ENCODE results near the gene EME1. TPM values are rescaled to one million over a fixed set of nuclear protein-coding genes. Genes with fewer than 3 reads are reported as not detected.
"Not testable (repeated sequence)": the region's sequence is repeated elsewhere in the genome, so short reads cannot be mapped to it uniquely, and the experiment has no call there.

The EME1 gene
- total RNA-seq, 2 donors from 2014 or later: 20.8 to 48.7 TPM

GRCh38 chr17:50386510-50386909, 13.5 kb downstream of the EME1 start:
- Mint-ChIP-seq H3K27me3 (no peaks in the 10 kb centered on the region), H3K27ac (no peak overlapping the region), H3K36me3 (ENCODE audit: low read depth) (peaks cover 100% of the 10 kb centered on the region), H3K9me3 (no peaks in the 10 kb centered on the region), H3K4me1 (no peaks in the 10 kb centered on the region), H3K4me3 (no peak overlapping the region)
- no peak for ATAC-seq (replicated peaks)

DNA sequence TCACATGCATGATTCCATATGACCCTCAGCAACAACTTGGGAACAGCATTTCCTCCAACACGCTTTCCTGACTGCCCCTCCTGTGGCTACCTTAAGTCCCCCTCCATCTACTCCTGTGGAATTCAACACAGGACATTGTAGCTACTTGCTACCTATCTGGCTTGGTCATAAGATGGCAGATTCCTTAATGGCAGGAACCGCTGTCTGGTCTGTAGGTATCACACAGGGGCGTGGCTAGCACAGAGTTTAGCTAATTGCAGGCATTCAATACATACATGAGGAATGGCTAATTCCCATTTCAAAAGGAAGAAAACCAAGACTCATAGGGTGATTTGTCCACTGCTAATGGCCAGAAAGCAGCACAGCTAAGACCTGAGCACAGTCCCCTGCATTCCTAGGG, 15.7 kb downstream of the EME1 start:
- no peak for ATAC-seq (replicated peaks)
- H3K4me3 Mint-ChIP-seq: no peak overlapping the region
- H3K4me1 Mint-ChIP-seq: peaks cover 6% of the 10 kb centered on the region
- H3K36me3 Mint-ChIP-seq (ENCODE audit: low read depth): peaks cover 100% of the 10 kb centered on the region
- H3K27ac Mint-ChIP-seq: no peak overlapping the region
- H3K9me3 Mint-ChIP-seq: no peaks in the 10 kb centered on the region
- H3K27me3 Mint-ChIP-seq: no peaks in the 10 kb centered on the region

- H3K9me3 Mint-ChIP-seq: no peaks in the 10 kb centered on the region
- peaks cover 100% of the 10 kb centered on the region for H3K36me3 Mint-ChIP-seq (ENCODE audit: low read depth)
- H3K27me3 Mint-ChIP-seq: no peaks in the 10 kb centered on the region
- H3K4me3 Mint-ChIP-seq: no peak overlapping the region
- H3K27ac Mint-ChIP-seq: no peak overlapping the region
- no peak for ATAC-seq (replicated peaks)
- H3K4me1 Mint-ChIP-seq: peaks cover 9% of the 10 kb centered on the region
Observed at GRCh38 chr17:50389534-50389933, 16.5 kb downstream of the EME1 start.

GRCh38 chr17:50392621-50393020, 19.6 kb downstream of the EME1 start:
- Mint-ChIP-seq H3K9me3 (no peaks in the 10 kb centered on the region), H3K27ac (no peak overlapping the region), H3K4me1 (peaks cover 22% of the 10 kb centered on the region), H3K4me3 (no peak overlapping the region), H3K36me3 (ENCODE audit: low read depth) (peaks cover 89% of the 10 kb centered on the region), H3K27me3 (no peaks in the 10 kb centered on the region)
- no peak for ATAC-seq (replicated peaks)

GRCh38 chr17:50393700-50394099, 20.7 kb downstream of the EME1 start:
- H3K27me3 Mint-ChIP-seq: no peaks in the 10 kb centered on the region
- H3K4me1 Mint-ChIP-seq: peaks cover 22% of the 10 kb centered on the region
- H3K36me3 Mint-ChIP-seq (ENCODE audit: low read depth): peaks cover 79% of the 10 kb centered on the region
- H3K9me3 Mint-ChIP-seq: no peaks in the 10 kb centered on the region
- peak overlapping the region; percentile 25 for H3K27ac Mint-ChIP-seq
- no peak for ATAC-seq (replicated peaks)
- no peak overlapping the region for H3K4me3 Mint-ChIP-seq

DNA sequence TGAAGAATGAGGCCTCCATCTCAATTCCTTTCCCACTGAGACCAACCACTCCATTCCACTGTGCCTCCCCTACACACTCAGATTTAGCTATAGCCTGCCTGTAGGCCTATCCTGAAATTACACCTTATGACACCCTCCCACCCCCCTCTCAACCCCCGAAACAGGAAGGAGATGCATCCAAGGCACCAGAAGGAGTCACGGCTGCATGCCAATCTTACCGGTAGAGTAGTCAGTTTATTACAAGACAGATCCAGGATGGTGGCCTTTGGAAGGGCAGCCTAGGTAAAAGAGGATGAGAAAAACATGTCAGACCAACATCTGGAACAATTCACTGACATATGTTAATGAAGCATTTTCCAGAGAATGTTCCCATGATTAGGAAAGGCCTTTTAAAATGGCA, 21.7 kb downstream of the EME1 start:
- no peak for ATAC-seq (replicated peaks)
- H3K27ac Mint-ChIP-seq: peak overlapping the region; percentile 91
- H3K36me3 Mint-ChIP-seq (ENCODE audit: low read depth): peaks cover 69% of the 10 kb centered on the region
- no peaks in the 10 kb centered on the region for H3K27me3 Mint-ChIP-seq
- H3K9me3 Mint-ChIP-seq: no peaks in the 10 kb centered on the region
- peaks cover 22% of the 10 kb centered on the region for H3K4me1 Mint-ChIP-seq
- H3K4me3 Mint-ChIP-seq: peak overlapping the region; percentile 90

- peak; percentile 49 for ATAC-seq (replicated peaks)
- Mint-ChIP-seq H3K27ac (peak overlapping the region; percentile 91), H3K4me1 (peaks cover 22% of the 10 kb centered on the region), H3K27me3 (no peaks in the 10 kb centered on the region), H3K9me3 (no peaks in the 10 kb centered on the region), H3K36me3 (ENCODE audit: low read depth) (peaks cover 51% of the 10 kb centered on the region), H3K4me3 (peak overlapping the region; percentile 90)
Observed at GRCh38 chr17:50396261-50397110, 23.5 kb downstream of the EME1 start.

DNA sequence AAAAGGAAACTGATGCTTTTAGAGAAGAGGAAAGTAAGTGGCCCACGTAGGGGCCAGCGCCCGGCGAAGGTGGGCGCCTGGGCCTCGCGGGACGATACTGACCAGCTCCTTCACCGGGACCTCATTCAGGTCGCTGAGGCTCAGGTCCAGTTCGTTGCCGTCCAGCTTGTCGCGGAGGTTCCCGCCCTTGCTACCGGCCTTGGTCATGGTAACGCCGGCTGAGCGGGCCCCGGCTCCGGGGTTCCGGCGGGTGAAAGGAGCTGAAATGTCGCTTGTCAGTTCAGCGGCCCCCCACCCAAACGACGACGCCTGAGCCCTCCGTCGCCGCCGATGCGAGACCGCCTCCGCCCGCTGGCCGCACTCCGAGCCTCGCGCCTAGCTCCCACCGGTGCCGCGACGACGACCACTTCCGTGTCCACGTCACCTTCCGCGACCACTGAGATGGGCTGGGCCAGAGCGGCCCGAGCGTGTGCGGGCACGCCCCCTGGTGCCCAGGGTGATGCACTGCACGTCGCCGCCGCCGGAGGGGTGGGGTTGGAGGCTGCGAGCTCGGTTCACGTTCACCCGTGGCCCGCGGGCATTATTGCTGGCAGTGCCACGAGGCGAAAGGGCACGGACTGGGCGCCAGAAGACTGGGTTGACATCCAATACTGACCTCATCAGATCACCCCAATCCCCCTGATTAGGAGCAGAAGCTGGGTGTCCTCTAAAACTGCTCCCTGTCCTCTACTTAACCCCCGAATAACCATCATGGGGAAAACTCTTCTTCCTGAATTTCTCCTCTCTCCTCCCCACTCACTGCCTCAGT, 24.3 kb downstream of the EME1 start, which contains the start of gene LRRC59:
LRRC59 (minus strand) TSS at position 413 of the 808 bp plus-strand sequence; CDS start at position 207, 206 bp downstream.
- Mint-ChIP-seq H3K27me3 (no peaks in the 10 kb centered on the region), H3K9me3 (no peaks in the 10 kb centered on the region), H3K36me3 (ENCODE audit: low read depth) (peaks cover 43% of the 10 kb centered on the region), H3K27ac (peak within 1 kb of the TSS; percentile 91), H3K4me1 (peaks cover 22% of the 10 kb centered on the region), H3K4me3 (peak within 1 kb of the TSS; percentile 90)
- peak; percentile 97 for ATAC-seq (replicated peaks)

- no peaks in the 10 kb centered on the region for H3K9me3 Mint-ChIP-seq
Observed at GRCh38 chr17:50397919-50398285, 24.9 kb downstream of the EME1 start.

DNA sequence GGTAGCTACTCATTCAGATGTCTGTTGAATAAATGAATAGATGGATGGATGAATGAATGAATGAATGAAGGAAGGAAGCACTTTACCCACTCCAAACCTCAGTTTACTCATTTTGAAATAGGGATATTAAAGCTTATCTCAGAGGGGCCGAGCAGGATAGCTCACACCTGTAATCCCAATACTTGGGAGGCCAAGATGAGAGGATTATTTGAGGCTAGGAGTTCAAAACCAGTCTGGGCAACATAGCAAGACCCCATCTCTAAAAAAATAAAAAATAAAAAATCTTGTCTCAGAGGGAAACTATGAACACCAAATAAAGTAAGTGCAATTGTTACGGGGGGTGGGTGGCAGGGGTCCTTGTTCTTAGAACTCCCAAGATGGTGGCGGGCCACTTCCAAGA, 25.6 kb downstream of the EME1 start:
- peak overlapping the region; percentile 81 for H3K27ac Mint-ChIP-seq
- H3K4me3 Mint-ChIP-seq: peak overlapping the region; percentile 90
- H3K4me1 Mint-ChIP-seq: peaks cover 16% of the 10 kb centered on the region
- not testable (repeated sequence) for ATAC-seq (replicated peaks); H3K27me3 Mint-ChIP-seq; H3K9me3 Mint-ChIP-seq
- peaks cover 29% of the 10 kb centered on the region for H3K36me3 Mint-ChIP-seq (ENCODE audit: low read depth)

More at GRCh38 chr17:50397919-50398285, 24.9 kb downstream of the EME1 start:
- Mint-ChIP-seq H3K27ac (peak overlapping the region; percentile 81), H3K27me3 (no peaks in the 10 kb centered on the region), H3K36me3 (ENCODE audit: low read depth) (peaks cover 37% of the 10 kb centered on the region), H3K4me1 (peaks cover 22% of the 10 kb centered on the region), H3K4me3 (peak overlapping the region; percentile 90)
- ATAC-seq (replicated peaks): no peak

GRCh38 chr17:50399591-50399990, 26.6 kb downstream of the EME1 start:
- not testable (repeated sequence) for H3K9me3 Mint-ChIP-seq; H3K27ac Mint-ChIP-seq; H3K4me3 Mint-ChIP-seq; H3K27me3 Mint-ChIP-seq; ATAC-seq (replicated peaks)
- Mint-ChIP-seq H3K36me3 (ENCODE audit: low read depth) (peaks cover 20% of the 10 kb centered on the region), H3K4me1 (peaks cover 13% of the 10 kb centered on the region)

DNA sequence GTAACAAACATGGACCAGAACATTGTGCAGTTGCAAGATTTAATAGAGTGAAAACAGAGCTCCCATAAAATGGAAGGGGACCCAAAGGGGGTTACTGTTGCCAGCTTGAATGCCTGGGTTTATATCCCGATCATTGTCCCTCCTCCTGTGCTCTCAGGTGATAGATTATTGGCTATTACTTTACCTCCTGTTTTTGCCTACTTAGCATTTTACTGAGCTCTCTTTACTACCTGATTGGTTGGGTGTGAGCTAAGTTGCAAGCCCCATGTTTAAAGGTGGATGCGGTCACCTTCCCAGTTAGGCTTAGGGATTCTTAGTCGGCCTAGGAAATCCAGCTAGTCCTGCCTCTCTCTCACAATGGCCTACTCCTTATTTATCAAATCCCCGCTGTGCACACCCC, 32.3 kb downstream of the EME1 start:
- not testable (repeated sequence) for H3K27ac Mint-ChIP-seq; ATAC-seq (replicated peaks); H3K27me3 Mint-ChIP-seq

DNA sequence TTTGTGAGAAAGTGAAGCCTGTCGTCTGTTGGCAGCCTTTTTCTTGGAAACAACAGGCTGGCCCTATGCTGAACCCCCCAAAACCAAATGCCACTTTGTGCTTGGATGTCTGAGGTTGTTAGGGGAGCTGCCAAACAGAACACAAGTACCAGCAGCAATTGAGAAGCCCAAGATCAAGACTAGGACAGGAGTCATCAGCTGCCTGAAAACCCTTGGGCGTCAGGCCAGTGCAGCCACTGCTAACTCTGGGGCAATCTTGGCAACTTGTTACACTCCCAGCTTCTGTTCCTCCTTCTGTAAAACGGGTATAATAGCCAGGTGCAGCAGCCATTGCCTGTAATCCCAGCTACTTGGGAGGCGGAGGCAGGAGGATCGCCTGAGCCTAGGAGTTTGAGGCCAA, 33.5 kb downstream of the EME1 start:
- Mint-ChIP-seq H3K4me1 (no peaks in the 10 kb centered on the region), H3K4me3 (no peak overlapping the region), H3K27ac (no peak overlapping the region), H3K9me3 (no peaks in the 10 kb centered on the region), H3K36me3 (ENCODE audit: low read depth) (no peaks in the 10 kb centered on the region), H3K27me3 (peaks cover 8% of the 10 kb centered on the region)
- ATAC-seq (replicated peaks): no peak

More for the DNA sequence above, 32.3 kb downstream of the EME1 start:
- H3K4me1 Mint-ChIP-seq; H3K36me3 Mint-ChIP-seq (ENCODE audit: low read depth); H3K4me3 Mint-ChIP-seq; H3K9me3 Mint-ChIP-seq: not testable (repeated sequence)

GRCh38 chr17:50407921-50408320, 34.9 kb downstream of the EME1 start:
- H3K27me3 Mint-ChIP-seq: peaks cover 8% of the 10 kb centered on the region
- H3K9me3 Mint-ChIP-seq: no peaks in the 10 kb centered on the region
- H3K4me3 Mint-ChIP-seq: no peak overlapping the region
- H3K4me1 Mint-ChIP-seq: no peaks in the 10 kb centered on the region
- H3K27ac Mint-ChIP-seq: no peak overlapping the region
- no peaks in the 10 kb centered on the region for H3K36me3 Mint-ChIP-seq (ENCODE audit: low read depth)
- ATAC-seq (replicated peaks): no peak
